GM12864 (cell line): Measurements from ENCODE around the gene UPK2.
A peak's percentile ranks its signal among the peaks of the same experiment; 100 is the strongest.

ENCODE experiments used
- DNase-seq: peaks from one replicate; pipeline ENCODE4 v3.0.0-alpha.2; 2011; ENCODE audit warnings: low read depth
- H3K4me3 ChIP-seq: 2 replicates; pipeline ENCODE4 v1.5.1; 2011; ENCODE audit warnings: mild to moderate bottlenecking, low read depth, low read length, control low read depth
- TF ChIP-seq, protein P1 (sequence below): IDR thresholded peaks from 2 replicates; pipeline ENCODE4 v1.5.1; 2011; ENCODE audit warnings: low read depth, mild to moderate bottlenecking, moderate library complexity, low read length, control low read depth, inconsistent platforms; ENCODE audit errors: missing control alignments

Gene UPK2

DNA sequence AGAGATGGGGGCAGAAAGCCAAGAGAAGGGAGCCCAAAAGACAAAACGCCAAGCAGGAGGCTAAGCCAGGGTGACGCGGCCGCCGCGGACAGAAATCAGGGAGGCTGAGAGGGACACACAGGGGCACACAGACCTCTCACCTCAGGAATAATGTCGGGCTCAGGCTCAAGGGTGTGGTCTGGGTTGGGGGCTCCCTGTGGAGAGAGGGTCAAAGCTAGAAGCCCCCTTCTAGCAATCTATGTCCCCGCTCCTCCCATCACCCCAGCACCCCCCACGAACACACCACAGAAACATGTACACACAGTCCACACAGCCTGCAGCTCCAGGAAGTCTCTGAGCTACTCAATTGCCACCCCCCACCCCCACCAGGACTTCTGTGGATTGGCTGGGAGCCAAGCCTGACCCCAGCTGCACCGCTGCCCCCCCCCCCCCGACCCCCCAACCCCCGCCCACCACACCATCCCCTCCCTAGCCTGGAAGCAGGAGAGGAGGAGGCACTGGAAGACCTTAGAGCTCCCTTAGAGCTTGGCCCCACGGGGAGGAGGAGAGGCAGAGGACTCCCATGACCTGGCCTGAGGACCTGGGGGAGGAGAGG is 37.3 kb upstream of the UPK2 start:
- TF ChIP-seq, protein P1, sequence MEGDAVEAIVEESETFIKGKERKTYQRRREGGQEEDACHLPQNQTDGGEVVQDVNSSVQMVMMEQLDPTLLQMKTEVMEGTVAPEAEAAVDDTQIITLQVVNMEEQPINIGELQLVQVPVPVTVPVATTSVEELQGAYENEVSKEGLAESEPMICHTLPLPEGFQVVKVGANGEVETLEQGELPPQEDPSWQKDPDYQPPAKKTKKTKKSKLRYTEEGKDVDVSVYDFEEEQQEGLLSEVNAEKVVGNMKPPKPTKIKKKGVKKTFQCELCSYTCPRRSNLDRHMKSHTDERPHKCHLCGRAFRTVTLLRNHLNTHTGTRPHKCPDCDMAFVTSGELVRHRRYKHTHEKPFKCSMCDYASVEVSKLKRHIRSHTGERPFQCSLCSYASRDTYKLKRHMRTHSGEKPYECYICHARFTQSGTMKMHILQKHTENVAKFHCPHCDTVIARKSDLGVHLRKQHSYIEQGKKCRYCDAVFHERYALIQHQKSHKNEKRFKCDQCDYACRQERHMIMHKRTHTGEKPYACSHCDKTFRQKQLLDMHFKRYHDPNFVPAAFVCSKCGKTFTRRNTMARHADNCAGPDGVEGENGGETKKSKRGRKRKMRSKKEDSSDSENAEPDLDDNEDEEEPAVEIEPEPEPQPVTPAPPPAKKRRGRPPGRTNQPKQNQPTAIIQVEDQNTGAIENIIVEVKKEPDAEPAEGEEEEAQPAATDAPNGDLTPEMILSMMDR = no peak
- H3K4me3 ChIP-seq = no peak overlapping the region
- DNase-seq = no peak

DNA sequence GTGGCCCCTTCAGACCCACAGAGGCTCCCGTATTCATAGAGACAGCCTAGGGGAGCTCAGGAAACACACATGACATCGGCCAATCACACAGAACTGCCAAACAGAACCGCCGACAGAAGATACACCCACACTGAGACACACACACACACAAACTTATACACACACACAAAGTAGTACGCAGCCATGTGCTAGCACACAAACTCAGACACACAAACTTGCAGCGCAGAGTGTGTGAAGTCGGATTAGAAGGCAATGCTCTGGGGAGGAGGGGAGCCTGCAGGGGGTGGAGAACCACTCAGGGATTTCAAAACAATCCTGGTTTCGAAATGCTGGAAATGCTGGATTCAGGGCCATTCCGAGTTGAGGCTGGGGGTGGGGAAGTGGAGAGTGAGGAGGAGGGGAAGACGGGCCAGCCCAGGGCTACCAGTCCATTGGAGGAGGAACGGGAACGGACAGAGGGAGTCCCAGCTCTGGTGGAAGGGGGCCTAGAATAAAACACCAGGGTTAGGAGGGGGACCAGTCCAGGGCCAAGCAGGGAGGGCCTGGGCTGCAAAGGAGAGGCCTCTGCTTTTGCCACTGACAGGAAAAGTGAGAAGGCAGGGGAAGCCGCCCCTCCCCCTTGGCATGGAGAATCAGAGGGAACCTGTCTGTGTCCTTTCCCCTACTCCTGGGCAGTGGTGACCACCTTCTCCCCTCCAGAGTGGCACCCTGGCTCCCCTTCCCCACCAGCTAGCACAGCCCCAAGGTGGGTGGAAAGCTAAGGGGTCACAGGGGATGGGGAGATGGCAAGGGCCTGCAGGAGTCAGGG is 34.8 kb upstream of the UPK2 start:
- H3K4me3 ChIP-seq = no peak overlapping the region
- no peak for DNase-seq
- TF ChIP-seq, protein P1 = no peak

DNA sequence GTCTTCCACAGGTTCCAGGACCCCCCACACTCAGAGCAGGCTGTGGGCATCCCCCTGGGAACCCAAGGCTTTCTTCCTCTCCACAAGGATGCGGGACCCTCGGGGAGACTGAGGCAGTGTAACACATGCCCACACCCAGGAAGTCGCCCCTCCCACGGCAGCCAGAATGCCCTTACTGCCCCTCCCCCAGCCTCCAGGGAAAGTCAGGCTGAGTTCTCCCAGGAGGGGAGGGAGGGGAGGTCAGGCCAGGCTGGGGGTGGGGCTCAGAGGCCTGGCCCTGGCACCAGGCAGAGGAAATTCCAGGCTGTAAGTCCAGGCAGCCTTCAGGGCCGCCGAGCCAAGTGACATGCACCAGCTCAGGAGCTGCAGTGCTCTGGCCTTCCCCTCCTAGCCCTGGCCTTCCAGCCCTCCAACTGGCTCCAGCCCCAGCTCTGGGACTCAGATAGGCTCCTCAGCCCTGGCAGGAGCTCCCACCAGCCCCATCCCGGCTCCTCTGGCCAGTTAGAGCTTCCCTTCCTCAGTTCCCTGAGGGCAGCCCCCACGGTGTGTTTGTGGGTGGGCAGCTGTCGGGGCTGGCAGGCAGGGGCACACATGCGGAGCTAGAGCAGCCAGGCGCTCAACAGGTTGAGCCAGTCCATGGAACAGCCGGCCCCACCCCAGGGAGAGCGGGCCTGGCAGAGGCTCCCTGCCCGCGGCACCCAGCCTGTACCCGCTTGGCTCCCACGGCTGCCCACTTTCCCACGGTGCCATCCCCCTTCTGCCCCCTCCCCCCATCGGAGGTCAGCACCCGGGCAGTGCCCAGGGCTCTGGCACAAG is 34.0 kb upstream of the UPK2 start:
- no peak for DNase-seq
- TF ChIP-seq, protein P1 = no peak
- H3K4me3 ChIP-seq = no peak overlapping the region

DNA sequence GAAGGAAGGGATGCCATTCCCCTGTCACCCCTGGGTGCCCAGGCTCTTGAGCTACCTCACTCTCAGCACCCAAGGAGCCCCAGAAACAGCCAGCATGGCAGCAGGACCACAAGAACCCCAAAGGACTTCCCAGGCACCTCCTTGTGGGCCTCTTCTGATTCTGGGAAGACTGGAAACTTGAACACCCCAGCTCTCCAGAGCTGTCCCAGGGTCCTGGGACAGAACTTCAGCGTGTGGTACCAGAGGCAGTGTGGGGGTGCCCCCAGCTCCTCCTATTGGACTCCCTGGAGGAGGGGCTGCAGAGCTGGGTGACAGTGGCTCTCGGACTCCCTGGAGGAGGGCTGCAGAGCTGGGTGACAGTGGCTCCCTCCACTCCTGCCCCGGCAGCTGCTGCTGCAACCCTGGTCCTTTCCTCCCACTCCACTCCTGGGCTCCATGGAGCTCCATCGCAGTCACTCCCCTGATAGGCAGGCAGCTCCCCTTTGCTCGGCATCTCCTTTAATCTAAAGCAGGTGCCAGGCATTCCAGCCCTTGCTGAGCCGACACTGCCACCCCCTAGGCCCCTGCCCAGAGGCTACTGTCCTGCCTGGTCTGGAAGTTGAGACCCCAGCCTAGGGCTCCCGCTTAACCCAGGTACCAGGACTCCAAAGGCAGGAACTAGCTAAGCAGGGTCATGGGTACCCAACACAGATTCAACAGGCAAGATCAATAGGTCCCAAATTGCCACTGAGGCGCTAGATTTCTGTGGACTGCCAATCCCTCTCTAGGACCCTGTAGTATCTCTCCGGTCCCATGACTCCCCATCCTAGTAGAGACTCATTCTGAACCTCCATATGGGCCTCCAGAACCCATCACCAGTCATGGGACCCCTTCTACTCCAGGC is 33.1 kb upstream of the UPK2 start:
- peak overlapping the region; percentile 90; the same call in 1 of the 2 replicates for H3K4me3 ChIP-seq
- DNase-seq = no peak
- TF ChIP-seq, protein P1 = no peak

DNA sequence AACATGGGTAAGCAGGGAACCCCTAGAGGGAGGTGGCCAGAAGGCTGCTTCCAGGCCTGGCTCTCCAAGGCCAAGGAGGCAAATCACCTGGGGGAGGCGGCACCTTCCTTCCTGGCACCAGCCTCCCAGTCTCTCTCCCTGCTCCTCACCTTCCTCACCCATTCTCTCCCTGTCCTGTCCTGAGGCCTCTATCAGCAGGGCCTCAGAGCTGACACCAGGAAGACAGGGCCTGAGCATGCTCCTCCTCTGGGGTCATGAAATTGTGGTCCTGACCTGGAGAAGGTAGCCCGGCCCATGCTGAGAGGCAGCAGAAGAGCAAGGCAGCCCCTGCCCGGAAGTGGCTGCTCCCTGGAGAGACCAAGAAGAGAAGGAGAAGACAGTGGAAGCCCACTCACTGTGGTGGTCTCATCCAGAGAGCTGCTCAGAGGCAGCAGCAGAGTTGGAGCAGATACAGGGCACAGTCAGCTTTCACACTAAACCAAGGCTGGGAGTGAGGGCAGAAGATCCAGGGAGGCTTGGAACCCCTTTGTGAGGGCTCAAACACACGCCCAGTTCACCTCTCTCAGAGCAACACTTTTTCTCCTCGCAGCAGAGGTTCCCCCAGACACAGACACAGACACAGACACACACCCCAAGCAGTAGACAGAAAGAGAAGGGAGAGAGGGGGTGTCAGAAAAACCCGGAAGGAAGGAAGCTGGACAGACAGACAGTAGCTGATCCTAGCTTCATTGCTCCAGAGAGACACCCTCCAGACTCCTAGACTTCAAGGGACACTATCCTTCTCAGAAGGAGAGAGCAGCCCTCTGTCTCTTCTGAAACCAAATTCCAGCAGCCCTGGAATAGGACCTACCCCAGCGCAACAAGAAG is 32.1 kb upstream of the UPK2 start:
- no peak for DNase-seq
- TF ChIP-seq, protein P1 = no peak
- H3K4me3 ChIP-seq = peak overlapping the region; percentile 90
